ENCODE measurements around the gene GNLY.

DNA sequence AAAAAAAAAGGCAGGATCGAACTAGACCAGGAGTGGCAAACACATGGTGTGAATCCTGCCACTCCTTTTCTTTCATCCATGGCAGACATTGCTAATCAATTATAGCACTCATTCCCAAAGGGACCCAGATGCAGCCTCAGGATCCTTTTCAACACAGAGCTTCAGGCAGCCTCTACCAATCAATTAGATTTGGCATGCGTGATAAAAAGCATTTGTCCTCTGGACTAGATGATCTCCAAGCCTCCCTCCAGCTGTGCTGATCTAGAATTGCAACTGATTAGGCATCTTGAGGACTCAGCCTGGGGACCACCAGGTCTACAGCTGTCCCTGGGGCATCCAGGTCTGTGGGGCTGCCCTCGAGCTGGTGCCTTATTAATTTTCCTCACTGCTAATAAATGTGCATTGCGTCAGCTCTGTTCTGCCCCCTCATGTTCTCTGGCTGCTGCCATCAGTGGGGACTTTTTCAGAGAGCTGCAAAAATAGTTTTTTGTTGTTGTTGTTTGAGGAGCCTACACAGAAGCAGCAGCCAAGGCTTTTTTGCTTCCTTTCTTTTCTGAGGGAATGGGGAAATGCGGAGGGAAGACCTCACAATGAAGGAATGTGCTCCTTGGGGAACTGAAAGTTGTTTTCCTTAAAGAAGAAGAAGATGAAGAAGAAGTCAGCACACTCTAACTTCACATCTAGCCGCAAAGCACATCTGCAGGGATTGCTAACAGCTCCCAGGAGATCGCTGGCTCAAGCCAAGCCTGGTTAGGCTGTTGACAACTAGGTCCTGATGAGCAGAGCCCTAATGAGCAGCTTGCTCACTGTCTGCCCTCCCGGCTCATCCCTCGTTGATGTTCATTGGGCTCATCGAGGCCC, 50.8 kb downstream of the GNLY start:
- TF ChIP-seq, protein P1, sequence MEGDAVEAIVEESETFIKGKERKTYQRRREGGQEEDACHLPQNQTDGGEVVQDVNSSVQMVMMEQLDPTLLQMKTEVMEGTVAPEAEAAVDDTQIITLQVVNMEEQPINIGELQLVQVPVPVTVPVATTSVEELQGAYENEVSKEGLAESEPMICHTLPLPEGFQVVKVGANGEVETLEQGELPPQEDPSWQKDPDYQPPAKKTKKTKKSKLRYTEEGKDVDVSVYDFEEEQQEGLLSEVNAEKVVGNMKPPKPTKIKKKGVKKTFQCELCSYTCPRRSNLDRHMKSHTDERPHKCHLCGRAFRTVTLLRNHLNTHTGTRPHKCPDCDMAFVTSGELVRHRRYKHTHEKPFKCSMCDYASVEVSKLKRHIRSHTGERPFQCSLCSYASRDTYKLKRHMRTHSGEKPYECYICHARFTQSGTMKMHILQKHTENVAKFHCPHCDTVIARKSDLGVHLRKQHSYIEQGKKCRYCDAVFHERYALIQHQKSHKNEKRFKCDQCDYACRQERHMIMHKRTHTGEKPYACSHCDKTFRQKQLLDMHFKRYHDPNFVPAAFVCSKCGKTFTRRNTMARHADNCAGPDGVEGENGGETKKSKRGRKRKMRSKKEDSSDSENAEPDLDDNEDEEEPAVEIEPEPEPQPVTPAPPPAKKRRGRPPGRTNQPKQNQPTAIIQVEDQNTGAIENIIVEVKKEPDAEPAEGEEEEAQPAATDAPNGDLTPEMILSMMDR (IDR thresholded peaks at IDR 0.05): no peak
- TF ChIP-seq POLR2A (IDR thresholded peaks at IDR 0.05): no peak
